Natural killer cell (primary cell): ENCODE data around the gene SLX1B. TPM values are rescaled to one million over a fixed set of nuclear protein-coding genes. Genes with fewer than 3 reads are reported as not detected.
"Not testable (repeated sequence)": the region's sequence is repeated elsewhere in the genome, so short reads cannot be mapped to it uniquely, and the experiment has no call there.

Experiments used
- ATAC-seq, 3 donors: fragments of 150-1000 bp in 2 of 3; fragments of 200-7000 bp in 1 of 3; cut with Tn5 transposase; 1 replicate in 1 of 3; 2 replicates in 2 of 3; pipeline ENCODE4 v1.10.0; 2021; ENCODE audit warnings: mild to moderate bottlenecking in 2 of 3, moderate library complexity in 2 of 3
- DNase-seq, 2 donors: peaks; one replicate each; pipeline versions ENCODE4 v3.0.0 to v3.0.0-alpha.2; 2013 to 2021; ENCODE audit warnings: mixed read lengths in 1 of 2
- H3K27ac ChIP-seq: one replicate; pipeline ENCODE4 v1.5.1; 2013; ENCODE audit warnings: mild to moderate bottlenecking, low read length
- H3K27me3 ChIP-seq: one replicate; pipeline ENCODE4 v1.6.1; 2013; ENCODE audit warnings: low read length; ENCODE audit not compliant: control insufficient read depth, insufficient read depth
- H3K36me3 ChIP-seq: one replicate; pipeline ENCODE4 v1.6.1; 2013; ENCODE audit warnings: low read length; ENCODE audit not compliant: control insufficient read depth, insufficient read depth
- H3K4me1 ChIP-seq: one replicate; pipeline ENCODE4 v1.6.1; 2013; ENCODE audit warnings: low read length; ENCODE audit not compliant: control insufficient read depth, insufficient read depth
- H3K4me3 ChIP-seq: one replicate; pipeline ENCODE4 v1.5.1; 2013; ENCODE audit warnings: low read length
- H3K9me3 ChIP-seq: one replicate; pipeline ENCODE4 v1.6.1; 2013; ENCODE audit warnings: low read length; ENCODE audit not compliant: control insufficient read depth, insufficient read depth
- H3K27ac Mint-ChIP-seq, 2 donors: one replicate each; pipeline ENCODE4 v1.8.0; 2022; ENCODE audit warnings: mild to moderate bottlenecking in 2 of 2, mixed read lengths in 2 of 2, moderate library complexity in 1 of 2
- H3K27me3 Mint-ChIP-seq, 2 donors: one replicate each; pipeline ENCODE4 v1.8.0; 2022; ENCODE audit warnings: low read depth in 2 of 2, mixed read lengths in 2 of 2
- H3K36me3 Mint-ChIP-seq: one replicate; pipeline ENCODE4 v1.8.0; 2022; ENCODE audit warnings: mixed read lengths
- H3K4me1 Mint-ChIP-seq, 2 donors: one replicate each; pipeline ENCODE4 v1.8.0; 2022; ENCODE audit warnings: mixed read lengths in 2 of 2
- H3K4me3 Mint-ChIP-seq: one replicate; pipeline ENCODE4 v1.8.0; 2022; ENCODE audit warnings: mild to moderate bottlenecking, moderate library complexity, mixed read lengths
- H3K9me3 Mint-ChIP-seq, 2 donors: one replicate each; pipeline ENCODE4 v1.8.0; 2022; ENCODE audit warnings: mixed read lengths in 2 of 2
- WGBS: methylation state at CpG from one replicate; pipeline ENCODE4 v1.1.7; 2013; ENCODE audit warnings: missing lambda C conversion rate; ENCODE audit not compliant: insufficient coverage; 5-methylcytosine and 5-hydroxymethylcytosine counted together
- intact Hi-C: fragments of 100-400 bp; cut with micrococcal nuclease; formaldehyde crosslinking; loops from one replicate; pipeline ENCODE4 v1.14.2; 2022
- total RNA-seq, 4 donors: library from RNA; stranded (reverse); fragments of 120-200 nt in 1 of 4; gene quantifications; one replicate each; pipeline versions ENCODE4 v1.2.3 to v1.2.4, GENCODE V29; 2013 to 2022

SLX1B gene
- total RNA-seq = 10 to 100 TPM in 1 of 3 donors, 1 to 10 TPM in 2; 9.0 to 12.8 (median 9.8) TPM
- 10.7 TPM for total RNA-seq (2013)

GRCh38 chr16:29454269-29454668, at the start of gene SLX1B, which contains the start of gene BOLA2:
Gene SLX1B, plus strand, starts transcription at chr16:29454533.
Gene BOLA2, minus strand, starts transcription at chr16:29454351. Its CDS starts 98 bp downstream, at chr16:29454253.
- no CpG with 5 or more reads among the region's 33 CpGs for WGBS
- H3K9me3 Mint-ChIP-seq, H3K27ac ChIP-seq, H3K36me3 ChIP-seq, H3K4me3 ChIP-seq, H3K4me1 ChIP-seq, intact Hi-C loops, H3K4me1 Mint-ChIP-seq, DNase-seq, H3K36me3 Mint-ChIP-seq, H3K9me3 ChIP-seq, H3K27me3 ChIP-seq, H3K4me3 Mint-ChIP-seq, H3K27ac Mint-ChIP-seq, H3K27me3 Mint-ChIP-seq: not testable (repeated sequence)
- peak; percentile 86 to 96 (median 88) for ATAC-seq

GRCh38 chr16:29405249-29405648, 49.1 kb upstream of the SLX1B start:
- H3K4me1 Mint-ChIP-seq, H3K9me3 Mint-ChIP-seq, DNase-seq, H3K36me3 Mint-ChIP-seq, H3K9me3 ChIP-seq, H3K27ac Mint-ChIP-seq, H3K36me3 ChIP-seq, H3K27ac ChIP-seq, H3K4me1 ChIP-seq, H3K4me3 ChIP-seq, ATAC-seq, H3K27me3 Mint-ChIP-seq, H3K27me3 ChIP-seq, intact Hi-C loops, H3K4me3 Mint-ChIP-seq: not testable (repeated sequence)
- WGBS = 88% methylated on average over 1 of the region's 7 CpGs

- not testable (repeated sequence) for H3K27me3 Mint-ChIP-seq, H3K27ac Mint-ChIP-seq
Observed at GRCh38 chr16:29423587-29423986, 30.7 kb upstream of the SLX1B start.

GRCh38 chr16:29425390-29425789, 28.9 kb upstream of the SLX1B start:
- intact Hi-C loops, H3K27me3 ChIP-seq, ATAC-seq, H3K9me3 ChIP-seq, H3K36me3 Mint-ChIP-seq, H3K9me3 Mint-ChIP-seq, H3K4me1 Mint-ChIP-seq, DNase-seq, H3K36me3 ChIP-seq, H3K4me3 ChIP-seq, H3K27ac Mint-ChIP-seq, H3K4me3 Mint-ChIP-seq, H3K27me3 Mint-ChIP-seq, H3K27ac ChIP-seq, H3K4me1 ChIP-seq: not testable (repeated sequence)
- WGBS = 100% methylated on average over 2 of the region's 3 CpGs

More at GRCh38 chr16:29423587-29423986, 30.7 kb upstream of the SLX1B start:
- DNase-seq, H3K27ac ChIP-seq, H3K4me3 Mint-ChIP-seq, H3K4me1 Mint-ChIP-seq, intact Hi-C loops, H3K36me3 ChIP-seq, H3K36me3 Mint-ChIP-seq, ATAC-seq, H3K4me1 ChIP-seq, H3K9me3 Mint-ChIP-seq, H3K4me3 ChIP-seq, H3K27me3 ChIP-seq, H3K9me3 ChIP-seq: not testable (repeated sequence)
- no CpG with 5 or more reads among the region's 2 CpGs for WGBS

- intact Hi-C loops, DNase-seq, H3K9me3 ChIP-seq, H3K27me3 ChIP-seq, ATAC-seq, H3K27ac ChIP-seq, H3K27me3 Mint-ChIP-seq, H3K4me1 Mint-ChIP-seq, H3K4me3 ChIP-seq, H3K4me3 Mint-ChIP-seq, H3K4me1 ChIP-seq, H3K36me3 Mint-ChIP-seq, H3K9me3 Mint-ChIP-seq, H3K36me3 ChIP-seq, H3K27ac Mint-ChIP-seq: not testable (repeated sequence)
- no CpG with 5 or more reads among the region's 21 CpGs for WGBS
Observed at GRCh38 chr16:29453754-29454153, 579 bp upstream of the SLX1B start.

- H3K27me3 ChIP-seq, H3K9me3 ChIP-seq, H3K36me3 Mint-ChIP-seq, H3K4me1 ChIP-seq, intact Hi-C loops, H3K4me3 Mint-ChIP-seq, H3K27ac ChIP-seq, H3K27ac Mint-ChIP-seq, H3K36me3 ChIP-seq, DNase-seq, H3K9me3 Mint-ChIP-seq, H3K4me3 ChIP-seq, H3K27me3 Mint-ChIP-seq, H3K4me1 Mint-ChIP-seq: not testable (repeated sequence)
- peak; percentile 76 to 90 (median 77) for ATAC-seq
- WGBS = no CpG with 5 or more reads among the region's 29 CpGs
Observed at GRCh38 chr16:29454828-29455227, 495 bp downstream of the SLX1B start.

GRCh38 chr16:29457660-29458059, 3.3 kb downstream of the SLX1B start:
- ATAC-seq, H3K4me1 ChIP-seq, H3K27me3 ChIP-seq, H3K36me3 Mint-ChIP-seq, intact Hi-C loops, H3K36me3 ChIP-seq, H3K27ac Mint-ChIP-seq, H3K27ac ChIP-seq, H3K9me3 Mint-ChIP-seq, H3K4me3 Mint-ChIP-seq, H3K27me3 Mint-ChIP-seq, H3K4me3 ChIP-seq, H3K4me1 Mint-ChIP-seq, DNase-seq, H3K9me3 ChIP-seq: not testable (repeated sequence)
- WGBS = no CpG with 5 or more reads among the region's 2 CpGs

GRCh38 chr16:29459706-29460646, 5.6 kb downstream of the SLX1B start, which contains the start of gene SULT1A4:
Gene SULT1A4, plus strand, starts transcription at chr16:29459913. Its CDS starts 1,473 bp downstream, at chr16:29461386.
- ATAC-seq, H3K4me1 ChIP-seq, intact Hi-C loops, H3K4me1 Mint-ChIP-seq, H3K27ac ChIP-seq, H3K36me3 Mint-ChIP-seq, H3K4me3 Mint-ChIP-seq, H3K36me3 ChIP-seq, H3K9me3 ChIP-seq, H3K27me3 ChIP-seq, H3K4me3 ChIP-seq, H3K9me3 Mint-ChIP-seq, H3K27me3 Mint-ChIP-seq, H3K27ac Mint-ChIP-seq, DNase-seq: not testable (repeated sequence)
- no CpG with 5 or more reads among the region's 13 CpGs for WGBS
